Measurements from ENCODE around the gene RHO.

- TF ChIP-seq CTCF (IDR thresholded peaks at IDR 0.05) (no peak), HMGXB4 (CRISPR knock-in tag; IDR thresholded peaks at IDR 0.05) (no peak), ZNF263 (CRISPR knock-in tag; IDR thresholded peaks at IDR 0.05; ENCODE audit: low read depth) (no peak), MLX (CRISPR knock-in tag; IDR thresholded peaks at IDR 0.05) (no peak), TCF7 (CRISPR knock-in tag; IDR thresholded peaks at IDR 0.05; ENCODE audit: low read depth) (no peak), NR2C2 (CRISPR knock-in tag; IDR thresholded peaks at IDR 0.05) (no peak), MAX (CRISPR knock-in tag; IDR thresholded peaks at IDR 0.05) (no peak), E2F5 (CRISPR knock-in tag; IDR thresholded peaks at IDR 0.05) (no peak)
Measured at GRCh38 chr3:129571605-129572547, 43.4 kb downstream of the RHO start.

Data from WTC11 (cell line).